T-helper 1 cell treated with Interleukin-12 subunit alpha and Interleukin-12 subunit beta and Interleukin-4 antibody, amounts not matched to agents 30 μg/mL and 1 μg/mL, for 36 hours (primary cell): ENCODE measurements around the gene WASF3.

Experiments
- H3K27ac Mint-ChIP-seq: one replicate; pipeline ENCODE4 v1.8.0; 2021; ENCODE audit warnings: mild to moderate bottlenecking, mixed read lengths
- H3K27me3 Mint-ChIP-seq: one replicate; pipeline ENCODE4 v1.8.0; 2021; ENCODE audit warnings: low read depth, mixed read lengths
- H3K36me3 Mint-ChIP-seq: one replicate; pipeline ENCODE4 v1.8.0; 2021; ENCODE audit warnings: low read depth, mixed read lengths
- H3K4me1 Mint-ChIP-seq: one replicate; pipeline ENCODE4 v1.8.0; 2021; ENCODE audit warnings: low read depth, mixed read lengths
- H3K4me3 Mint-ChIP-seq: one replicate; pipeline ENCODE4 v1.8.0; 2021; ENCODE audit warnings: mild to moderate bottlenecking, moderate library complexity, mixed read lengths
- H3K9me3 Mint-ChIP-seq: one replicate; pipeline ENCODE4 v1.8.0; 2021; ENCODE audit warnings: mixed read lengths

The WASF3 gene

DNA sequence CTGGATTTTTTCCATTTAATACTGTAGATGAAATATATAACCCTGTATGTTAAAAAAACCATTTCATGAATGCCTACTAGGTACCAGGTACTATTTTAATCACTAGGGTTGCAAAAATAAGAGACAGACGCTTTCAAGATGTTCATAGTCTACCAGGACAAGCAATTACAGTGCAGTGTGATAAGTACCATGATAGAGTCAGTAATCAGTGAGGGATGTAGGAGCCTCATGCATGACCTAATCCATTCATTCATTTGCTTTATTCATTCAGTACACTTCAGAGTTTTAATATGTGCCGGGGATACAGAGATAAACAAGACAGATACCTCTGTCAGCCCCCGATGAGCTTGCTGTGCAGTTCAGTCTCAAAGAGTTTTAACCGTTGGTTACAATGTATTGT, 3.0 kb downstream of the WASF3 start:
- Mint-ChIP-seq H3K36me3 (no peaks in the 10 kb centered on the region), H3K27me3 (peaks cover 36% of the 10 kb centered on the region), H3K9me3 (no peaks in the 10 kb centered on the region), H3K4me1 (peaks cover 6% of the 10 kb centered on the region), H3K27ac (no peak overlapping the region), H3K4me3 (no peak overlapping the region)

DNA sequence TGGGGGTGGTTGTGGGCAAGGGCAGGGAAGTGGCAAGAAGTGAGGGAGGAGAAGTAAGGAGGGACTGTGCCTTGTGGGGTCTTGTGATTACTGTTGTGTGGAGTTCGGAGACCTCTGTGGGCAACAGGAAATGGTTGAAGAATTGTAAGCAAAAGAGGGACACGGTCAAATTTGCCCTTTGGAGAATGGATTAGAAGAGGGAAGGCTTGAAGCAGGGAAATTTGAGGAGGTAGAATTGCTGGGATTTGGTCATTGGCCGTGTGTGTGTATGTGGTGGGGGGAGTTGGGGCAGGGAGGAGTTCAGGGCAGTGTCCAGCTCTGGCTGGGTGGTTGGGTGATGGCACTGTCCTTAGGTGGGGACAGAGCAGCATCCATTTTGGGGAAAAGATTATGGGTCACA, 3.6 kb downstream of the WASF3 start:
- Mint-ChIP-seq H3K27me3 (peaks cover 30% of the 10 kb centered on the region), H3K27ac (no peak overlapping the region), H3K4me1 (peaks cover 6% of the 10 kb centered on the region), H3K9me3 (no peaks in the 10 kb centered on the region), H3K36me3 (no peaks in the 10 kb centered on the region), H3K4me3 (no peak overlapping the region)

DNA sequence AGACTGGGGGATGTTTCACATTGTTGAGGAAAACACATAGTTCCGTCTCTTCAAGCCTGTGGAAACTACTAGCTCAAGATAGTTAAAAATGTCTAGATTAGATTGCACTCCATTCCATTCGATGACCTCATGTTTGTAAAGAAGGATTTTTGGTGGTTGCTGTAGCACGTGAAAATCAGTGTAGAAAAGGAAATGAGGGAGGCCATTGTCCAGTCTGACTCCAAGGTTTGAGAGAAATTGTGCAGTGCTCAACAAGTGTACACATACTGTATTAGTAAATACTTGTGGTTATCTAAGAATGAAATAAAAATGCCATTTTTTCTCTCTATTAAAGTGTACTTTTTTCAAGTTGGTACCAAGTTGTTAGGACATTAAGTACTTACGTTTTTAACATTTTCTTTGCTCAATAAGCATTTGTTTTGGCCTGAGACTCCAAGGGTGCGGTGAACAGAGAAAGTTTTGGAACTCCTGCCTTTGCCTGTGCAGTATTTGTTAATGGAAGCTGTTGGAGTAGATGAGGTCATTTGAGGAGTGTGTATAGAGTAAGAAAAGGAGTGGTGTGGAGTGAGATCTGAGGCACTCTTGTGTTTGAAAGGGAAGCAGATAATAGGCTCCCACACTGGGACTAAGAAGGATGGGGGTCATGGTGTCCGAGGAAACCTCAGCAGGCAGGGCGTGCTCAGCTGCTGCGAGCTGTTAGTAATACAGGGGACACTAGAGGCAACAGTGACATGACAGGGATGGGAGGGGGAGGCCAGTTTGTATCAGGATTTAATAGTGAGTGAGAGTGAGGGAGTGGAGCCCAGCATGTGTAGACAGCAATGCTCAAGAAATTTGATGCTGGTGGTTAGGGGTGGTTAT, 4.4 kb downstream of the WASF3 start:
- Mint-ChIP-seq H3K4me1 (peaks cover 6% of the 10 kb centered on the region), H3K9me3 (no peaks in the 10 kb centered on the region), H3K27ac (no peak overlapping the region), H3K27me3 (peaks cover 24% of the 10 kb centered on the region), H3K4me3 (no peak overlapping the region), H3K36me3 (no peaks in the 10 kb centered on the region)

DNA sequence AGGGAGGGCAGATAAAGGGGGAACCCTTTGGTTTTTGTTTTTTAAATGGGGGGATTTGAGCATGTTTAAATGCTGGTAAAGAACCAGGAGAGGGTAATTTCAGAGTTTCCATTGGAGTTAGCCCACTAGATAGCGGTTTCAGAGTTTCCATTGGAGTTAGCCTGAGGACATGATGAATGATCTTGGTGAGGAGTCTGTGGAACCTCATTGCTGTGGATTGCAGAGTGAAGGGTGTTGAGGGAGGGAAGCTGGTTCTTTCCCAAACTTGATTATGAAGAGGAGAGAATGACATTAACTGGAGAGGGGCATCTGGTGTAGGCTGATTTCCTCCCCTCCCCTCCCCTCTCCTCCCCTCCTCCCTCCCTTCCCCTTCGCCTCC, 5.0 kb downstream of the WASF3 start:
- no peaks in the 10 kb centered on the region for H3K36me3 Mint-ChIP-seq
- H3K4me3 Mint-ChIP-seq: no peak overlapping the region
- peaks cover 6% of the 10 kb centered on the region for H3K4me1 Mint-ChIP-seq
- H3K27me3 Mint-ChIP-seq: peaks cover 23% of the 10 kb centered on the region
- no peak overlapping the region for H3K27ac Mint-ChIP-seq
- H3K9me3 Mint-ChIP-seq: no peaks in the 10 kb centered on the region

DNA sequence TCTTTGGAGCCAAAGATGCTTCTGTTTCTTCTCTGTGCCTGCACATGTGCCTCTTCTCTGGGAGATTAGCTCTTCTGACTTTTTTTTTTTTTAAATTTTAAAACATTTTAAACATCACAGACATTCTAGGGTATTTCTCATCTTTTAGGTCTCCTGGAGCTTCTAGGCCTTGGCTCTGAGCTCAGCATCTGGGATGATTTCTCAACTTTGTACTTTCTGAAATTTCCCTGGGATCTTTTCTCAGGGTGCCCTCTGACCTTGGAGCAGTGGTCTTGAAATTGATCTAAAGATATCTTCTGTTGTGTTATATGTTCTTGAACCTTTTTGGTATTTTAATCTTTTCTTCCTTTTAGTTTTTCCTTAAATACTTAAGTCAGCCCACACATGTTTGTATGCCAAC, 6.2 kb downstream of the WASF3 start:
- Mint-ChIP-seq H3K4me3 (no peak overlapping the region), H3K4me1 (peaks cover 3% of the 10 kb centered on the region), H3K27ac (no peak overlapping the region), H3K36me3 (no peaks in the 10 kb centered on the region), H3K9me3 (no peaks in the 10 kb centered on the region), H3K27me3 (peaks cover 18% of the 10 kb centered on the region)

DNA sequence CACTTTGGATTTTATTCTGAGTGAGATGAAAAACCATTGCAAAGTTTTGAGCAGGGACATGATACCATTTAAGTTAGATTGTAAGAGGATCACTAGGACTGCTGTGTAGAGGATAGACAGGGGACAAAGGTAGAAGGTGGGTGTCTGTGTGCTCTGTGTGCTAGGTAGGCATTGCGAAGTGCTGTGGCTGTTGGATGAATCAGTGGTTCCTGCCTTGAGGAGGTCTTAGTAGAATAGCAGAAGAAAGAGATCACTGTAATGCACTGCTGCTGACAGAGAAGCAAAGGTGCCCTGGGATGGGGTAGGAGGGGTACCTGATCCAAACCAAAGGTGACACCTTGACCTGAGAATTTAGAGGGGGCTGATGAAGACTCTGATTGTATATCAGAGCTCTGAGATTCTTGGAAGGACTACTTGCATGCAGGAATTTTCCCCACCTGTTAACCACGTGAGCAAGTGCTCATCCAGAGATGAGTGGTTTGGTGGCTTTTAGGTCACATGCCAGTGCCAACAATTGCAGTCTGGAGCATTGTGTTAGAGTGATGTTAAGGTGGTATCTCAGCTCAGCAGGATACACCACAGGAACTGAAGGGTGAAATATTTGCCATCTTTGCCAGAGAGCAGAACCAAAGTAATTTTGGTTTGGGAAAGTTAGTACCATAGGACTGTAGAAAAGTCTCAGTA, 10.8 kb downstream of the WASF3 start:
- no peaks in the 10 kb centered on the region for H3K4me1 Mint-ChIP-seq
- no peak overlapping the region for H3K27ac Mint-ChIP-seq
- H3K27me3 Mint-ChIP-seq: peaks cover 3% of the 10 kb centered on the region
- H3K9me3 Mint-ChIP-seq: no peaks in the 10 kb centered on the region
- no peak overlapping the region for H3K4me3 Mint-ChIP-seq
- H3K36me3 Mint-ChIP-seq: no peaks in the 10 kb centered on the region

DNA sequence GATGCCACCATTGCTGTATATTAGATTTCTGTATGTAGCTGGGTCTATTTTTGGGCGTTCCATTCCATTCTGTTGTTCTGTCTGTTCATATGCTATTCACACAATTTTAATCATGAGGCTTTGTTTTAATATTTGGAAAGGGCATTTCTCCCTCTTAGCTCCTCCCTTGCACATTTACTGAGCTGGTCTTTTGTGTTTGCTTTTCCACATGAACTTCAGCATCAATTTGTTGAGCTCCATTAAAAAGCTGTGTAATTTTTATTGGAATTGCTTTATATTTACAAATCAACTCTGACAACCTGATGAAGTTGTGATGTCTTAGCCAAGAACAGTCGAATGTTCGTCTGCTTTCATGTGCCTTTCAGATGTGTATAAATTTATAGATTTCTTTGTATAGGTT, 14.0 kb downstream of the WASF3 start:
- Mint-ChIP-seq H3K27me3 (peaks cover 3% of the 10 kb centered on the region), H3K4me3 (no peak overlapping the region)

DNA sequence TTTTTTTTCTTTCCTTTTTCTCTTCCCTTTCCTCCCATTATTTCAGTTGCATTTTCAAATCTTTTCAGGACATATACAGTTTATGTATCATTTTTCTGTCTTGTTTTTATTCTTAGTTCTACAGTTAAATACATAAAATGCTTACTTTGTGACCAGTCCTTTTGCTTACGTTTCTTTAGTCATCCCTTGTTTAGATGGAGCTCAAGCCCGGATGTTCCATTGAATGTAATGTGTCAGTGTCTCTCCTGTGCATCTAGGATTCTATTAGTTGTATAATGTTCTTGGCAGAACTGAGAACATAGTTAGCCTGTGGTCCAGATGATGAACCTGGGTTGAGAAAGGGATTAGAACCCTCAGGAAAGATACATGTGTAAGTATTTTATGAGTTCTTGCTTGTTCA, 17.8 kb downstream of the WASF3 start:
- H3K27ac Mint-ChIP-seq: no peak overlapping the region
- no peaks in the 10 kb centered on the region for H3K4me1 Mint-ChIP-seq

More for the DNA sequence above, 14.0 kb downstream of the WASF3 start:
- H3K27ac Mint-ChIP-seq: no peak overlapping the region
- H3K9me3 Mint-ChIP-seq: no peaks in the 10 kb centered on the region
- H3K4me1 Mint-ChIP-seq: no peaks in the 10 kb centered on the region
- H3K36me3 Mint-ChIP-seq: no peaks in the 10 kb centered on the region

DNA sequence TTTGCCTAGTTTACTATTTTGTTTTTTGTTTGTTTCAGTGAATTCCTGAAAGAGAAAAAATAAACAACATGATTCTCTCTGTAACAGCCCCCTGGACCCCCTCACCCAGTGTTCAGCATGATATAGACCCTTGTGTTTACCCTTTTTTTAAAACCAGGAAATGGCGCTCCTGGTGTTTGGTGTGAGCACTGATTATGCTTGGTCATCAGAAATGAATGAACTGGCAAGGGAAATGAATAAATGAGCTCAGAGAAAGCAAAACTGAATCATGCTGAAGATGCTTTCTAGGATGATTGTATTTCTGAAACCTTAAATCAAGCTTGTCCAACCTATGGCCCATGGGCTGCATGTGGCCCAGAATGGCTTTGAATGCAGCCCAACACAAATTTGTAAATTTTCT, 22.1 kb downstream of the WASF3 start:
- Mint-ChIP-seq H3K4me1 (no peaks in the 10 kb centered on the region), H3K27me3 (no peaks in the 10 kb centered on the region), H3K4me3 (no peak overlapping the region), H3K27ac (no peak overlapping the region), H3K9me3 (no peaks in the 10 kb centered on the region), H3K36me3 (no peaks in the 10 kb centered on the region)

More for the DNA sequence above, 17.8 kb downstream of the WASF3 start:
- no peaks in the 10 kb centered on the region for H3K36me3 Mint-ChIP-seq
- no peaks in the 10 kb centered on the region for H3K27me3 Mint-ChIP-seq
- no peaks in the 10 kb centered on the region for H3K9me3 Mint-ChIP-seq
- H3K4me3 Mint-ChIP-seq: no peak overlapping the region

DNA sequence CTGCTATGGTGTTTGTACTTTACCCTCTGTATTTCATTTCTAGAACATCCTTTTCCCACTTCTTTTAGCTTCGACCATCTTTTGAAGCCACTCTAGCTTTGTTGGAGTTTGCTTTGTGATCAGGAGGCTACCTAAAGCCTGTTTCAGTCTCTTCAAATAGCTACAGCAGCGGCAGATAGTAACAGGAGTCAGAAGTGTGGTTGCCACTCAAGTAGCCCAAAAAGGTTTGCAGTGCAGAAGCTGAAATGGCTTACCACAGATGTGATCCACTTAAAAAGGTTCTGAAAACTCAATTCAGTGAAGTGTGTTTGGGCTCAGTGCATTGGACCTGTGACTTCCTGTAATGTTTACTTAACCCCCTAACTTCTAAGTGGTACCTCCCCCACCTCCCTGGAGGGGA, 26.2 kb downstream of the WASF3 start:
- H3K4me3 Mint-ChIP-seq: no peak overlapping the region
- no peaks in the 10 kb centered on the region for H3K9me3 Mint-ChIP-seq
- no peaks in the 10 kb centered on the region for H3K36me3 Mint-ChIP-seq
- no peak overlapping the region for H3K27ac Mint-ChIP-seq
- peaks cover 4% of the 10 kb centered on the region for H3K27me3 Mint-ChIP-seq
- no peaks in the 10 kb centered on the region for H3K4me1 Mint-ChIP-seq

DNA sequence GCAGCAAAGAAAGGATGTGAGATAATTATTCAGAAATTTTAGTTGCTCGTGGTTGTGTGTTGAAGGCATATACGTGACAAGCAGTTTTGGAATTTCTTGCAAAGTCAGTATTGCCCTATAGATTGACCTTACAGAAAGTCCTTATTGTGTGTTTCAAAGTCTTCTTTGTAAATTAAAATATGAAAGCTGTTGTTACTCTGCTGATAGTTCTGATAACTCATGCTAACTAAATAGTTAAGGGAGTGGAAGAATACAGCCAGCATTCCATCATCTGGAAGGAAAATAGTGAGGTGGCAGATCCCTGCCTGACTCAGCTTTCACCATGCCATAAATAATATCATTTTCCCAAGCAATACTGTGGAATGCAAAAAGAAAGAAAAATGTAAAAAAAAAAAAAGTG, 27.2 kb downstream of the WASF3 start:
- Mint-ChIP-seq H3K4me1 (no peaks in the 10 kb centered on the region), H3K27ac (no peak overlapping the region), H3K27me3 (peaks cover 9% of the 10 kb centered on the region), H3K36me3 (no peaks in the 10 kb centered on the region), H3K9me3 (no peaks in the 10 kb centered on the region), H3K4me3 (no peak overlapping the region)

DNA sequence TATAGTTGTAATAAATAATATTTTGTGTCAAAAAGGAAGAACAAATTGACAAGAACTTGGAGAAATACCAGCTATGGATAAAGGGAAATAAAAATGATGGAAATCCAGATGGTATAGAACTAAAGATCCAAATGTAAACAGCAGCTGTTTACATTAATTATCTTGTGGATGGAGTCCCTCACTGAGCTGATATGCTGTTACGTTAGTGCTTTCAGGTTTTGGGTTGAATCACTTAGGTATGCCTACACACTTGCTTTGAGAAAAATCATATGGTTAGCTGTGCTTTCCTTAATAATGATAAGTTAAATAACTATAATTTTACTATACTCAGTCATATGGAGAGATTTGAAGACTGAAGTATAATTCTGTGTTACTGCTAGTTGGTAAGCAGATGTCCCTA, 27.7 kb downstream of the WASF3 start:
- Mint-ChIP-seq H3K36me3 (no peaks in the 10 kb centered on the region), H3K27me3 (peaks cover 9% of the 10 kb centered on the region), H3K9me3 (no peaks in the 10 kb centered on the region), H3K4me1 (no peaks in the 10 kb centered on the region), H3K27ac (no peak overlapping the region), H3K4me3 (no peak overlapping the region)

DNA sequence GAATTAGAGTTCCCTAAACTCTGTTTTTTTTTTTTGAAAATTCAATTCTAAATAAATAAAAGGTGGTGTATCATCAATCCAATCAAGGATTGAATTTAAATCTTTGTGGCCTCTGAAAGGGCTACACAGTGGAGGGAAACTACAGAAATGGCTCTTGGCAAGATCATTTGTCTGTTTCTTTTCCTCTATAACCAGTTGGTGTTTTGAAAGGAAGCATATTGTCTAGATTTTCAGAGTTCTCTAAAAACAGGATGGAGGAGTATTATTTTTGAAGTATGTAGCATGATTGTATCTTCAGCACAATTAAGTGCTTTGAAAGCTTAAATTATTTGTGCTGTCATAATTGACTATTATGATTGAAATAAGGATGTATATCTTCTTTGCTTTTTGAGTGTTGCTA, 29.8 kb downstream of the WASF3 start:
- Mint-ChIP-seq H3K36me3 (no peaks in the 10 kb centered on the region), H3K27ac (no peak overlapping the region), H3K27me3 (peaks cover 13% of the 10 kb centered on the region), H3K4me3 (no peak overlapping the region), H3K4me1 (no peaks in the 10 kb centered on the region), H3K9me3 (no peaks in the 10 kb centered on the region)

DNA sequence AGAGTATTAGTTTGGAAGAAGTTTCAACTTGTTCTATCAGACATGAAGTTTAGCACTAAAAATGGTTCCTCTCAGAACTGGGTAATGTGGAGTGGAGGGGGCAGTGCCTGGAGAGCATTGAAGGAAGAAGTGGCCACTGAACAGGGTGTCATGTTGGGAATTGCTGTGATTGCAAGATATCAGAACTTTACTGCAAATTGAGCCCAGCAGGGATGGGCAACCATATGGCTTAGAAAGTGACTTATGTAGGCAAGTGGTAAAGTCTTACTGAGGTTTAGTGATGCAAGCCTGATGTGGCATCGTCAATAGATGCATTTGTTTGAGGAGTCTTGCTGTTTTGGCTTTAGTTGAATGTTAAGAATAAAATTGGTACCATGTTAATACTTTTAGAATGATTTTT, 31.7 kb downstream of the WASF3 start:
- Mint-ChIP-seq H3K27me3 (peaks cover 15% of the 10 kb centered on the region), H3K9me3 (no peaks in the 10 kb centered on the region)

DNA sequence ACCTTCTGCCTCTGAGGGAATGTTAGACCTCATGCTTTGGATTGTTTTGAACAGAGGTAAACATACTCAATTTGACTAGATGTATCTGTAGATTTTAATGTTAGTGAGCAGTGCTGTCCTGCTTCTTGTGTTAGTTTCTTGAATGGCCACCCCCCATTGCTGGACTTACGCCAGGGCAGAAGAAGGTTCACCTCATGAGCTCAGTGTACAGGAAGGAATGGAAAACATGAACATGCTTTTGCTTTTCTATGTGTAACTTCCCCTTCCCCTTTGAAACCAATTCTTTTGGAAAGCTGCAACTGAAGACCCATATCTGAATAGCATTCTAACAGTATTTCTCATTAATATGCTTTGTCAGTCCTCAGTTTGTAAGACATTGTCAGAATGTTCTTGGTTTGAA, 32.3 kb downstream of the WASF3 start:
- no peaks in the 10 kb centered on the region for H3K36me3 Mint-ChIP-seq
- H3K27me3 Mint-ChIP-seq: peaks cover 19% of the 10 kb centered on the region
- no peaks in the 10 kb centered on the region for H3K9me3 Mint-ChIP-seq
- H3K27ac Mint-ChIP-seq: no peak overlapping the region
- no peaks in the 10 kb centered on the region for H3K4me1 Mint-ChIP-seq
- no peak overlapping the region for H3K4me3 Mint-ChIP-seq

More for the DNA sequence above, 31.7 kb downstream of the WASF3 start:
- H3K4me1 Mint-ChIP-seq: no peaks in the 10 kb centered on the region
- no peaks in the 10 kb centered on the region for H3K36me3 Mint-ChIP-seq
- H3K4me3 Mint-ChIP-seq: no peak overlapping the region
- H3K27ac Mint-ChIP-seq: no peak overlapping the region
